Hematopoietic multipotent progenitor cell treated with erythropoietin and hydrocortisone succinate and interleukin-3 and kit ligand, for 15 days (in vitro differentiated cells): Measurements from ENCODE around the gene TMEM270.
"Not testable (repeated sequence)": the region's sequence is repeated elsewhere in the genome, so short reads cannot be mapped to it uniquely, and the experiment has no call there.

Source experiments
- DNase-seq: peaks from one replicate; pipeline ENCODE4 v3.0.0-alpha.2; 2015; ENCODE audit warnings: low spot score

TMEM270 gene

GRCh38 chr7:73860859-73861258, at the start of gene TMEM270:
Gene TMEM270, plus strand, starts transcription at chr7:73861159. Its CDS starts 36 bp downstream, at chr7:73861195.
- no peak for DNase-seq

- peak; percentile 75 for DNase-seq
Measured at GRCh38 chr7:73811760-73812168, 49.2 kb upstream of the TMEM270 start.

GRCh38 chr7:73812996-73813395, 48.0 kb upstream of the TMEM270 start:
- no peak for DNase-seq

- no peak for DNase-seq
Measured at GRCh38 chr7:73815436-73815835, 45.5 kb upstream of the TMEM270 start.

- DNase-seq: no peak
Measured at GRCh38 chr7:73817121-73817520, 43.8 kb upstream of the TMEM270 start.

- DNase-seq: no peak
Measured at GRCh38 chr7:73820013-73820412, 40.9 kb upstream of the TMEM270 start.

- DNase-seq: not testable (repeated sequence)
Measured at GRCh38 chr7:73821597-73822285, 39.2 kb upstream of the TMEM270 start.

- peak; percentile 43 for DNase-seq
Measured at GRCh38 chr7:73822319-73823173, 38.4 kb upstream of the TMEM270 start.

GRCh38 chr7:73823257-73823656, 37.7 kb upstream of the TMEM270 start:
- DNase-seq: no peak

- no peak for DNase-seq
Measured at GRCh38 chr7:73823873-73824592, 36.9 kb upstream of the TMEM270 start.

GRCh38 chr7:73824986-73825385, 36.0 kb upstream of the TMEM270 start:
- DNase-seq: no peak

- no peak for DNase-seq
Measured at GRCh38 chr7:73827567-73828106, 33.3 kb upstream of the TMEM270 start.

- no peak for DNase-seq
Measured at GRCh38 chr7:73828107-73828803, 32.7 kb upstream of the TMEM270 start.

GRCh38 chr7:73828972-73829371, 32.0 kb upstream of the TMEM270 start:
- DNase-seq: no peak

GRCh38 chr7:73829505-73829904, 31.5 kb upstream of the TMEM270 start:
- no peak for DNase-seq

- no peak for DNase-seq
Measured at GRCh38 chr7:73829921-73830680, 30.9 kb upstream of the TMEM270 start.

GRCh38 chr7:73830681-73831583, 30.0 kb upstream of the TMEM270 start, which contains the start of gene CLDN4:
Gene CLDN4, plus strand, starts transcription at chr7:73830996. Its CDS starts 206 bp downstream, at chr7:73831202.
- DNase-seq: no peak

- DNase-seq: no peak
Measured at GRCh38 chr7:73831584-73831833, 29.4 kb upstream of the TMEM270 start.

GRCh38 chr7:73831834-73832651, 28.9 kb upstream of the TMEM270 start:
- DNase-seq: no peak
